HG03342 (cell line): Measurements from ENCODE around the gene MTARC2.

Source experiments
- ATAC-seq: cut with Tn5 transposase; IDR thresholded peaks from one replicate; pipeline ENCODE4 v1.9.1; 2021; ENCODE audit warnings: mild to moderate bottlenecking, moderate library complexity; ENCODE audit not compliant: unreplicated experiment

The MTARC2 gene

GRCh38 chr1:220797044-220797443, 48.9 kb downstream of the MTARC2 start:
- ATAC-seq: no peak

GRCh38 chr1:220797553-220797952, 49.4 kb downstream of the MTARC2 start:
- ATAC-seq: no peak

GRCh38 chr1:220798338-220798737, 50.2 kb downstream of the MTARC2 start:
- ATAC-seq: no peak

- no peak for ATAC-seq
These were observed 52.1 kb downstream of the MTARC2 start for GRCh38 chr1:220800262-220800661.

GRCh38 chr1:220803401-220804201, 55.5 kb downstream of the MTARC2 start:
- ATAC-seq: peak; percentile 68

GRCh38 chr1:220804202-220804586, 56.1 kb downstream of the MTARC2 start:
- ATAC-seq: no peak

GRCh38 chr1:220806408-220806807, 58.3 kb downstream of the MTARC2 start:
- no peak for ATAC-seq

- ATAC-seq: no peak
These were observed 59.6 kb downstream of the MTARC2 start for GRCh38 chr1:220807726-220808125.

- no peak for ATAC-seq
These were observed 60.4 kb downstream of the MTARC2 start for GRCh38 chr1:220808345-220809186.

- ATAC-seq: no peak
These were observed 61.0 kb downstream of the MTARC2 start for GRCh38 chr1:220809187-220809550.

- ATAC-seq: peak; percentile 11
These were observed 61.6 kb downstream of the MTARC2 start for GRCh38 chr1:220809704-220810103.

GRCh38 chr1:220810179-220810653, 62.1 kb downstream of the MTARC2 start:
- peak; percentile 96 for ATAC-seq

- ATAC-seq: no peak
These were observed 62.8 kb downstream of the MTARC2 start for GRCh38 chr1:220810963-220811362.

- no peak for ATAC-seq
These were observed 63.6 kb downstream of the MTARC2 start for GRCh38 chr1:220811695-220812094.

- ATAC-seq: no peak
These were observed 64.2 kb downstream of the MTARC2 start for GRCh38 chr1:220812308-220812707.

GRCh38 chr1:220813013-220813412, 64.9 kb downstream of the MTARC2 start:
- ATAC-seq: no peak

GRCh38 chr1:220815409-220815808, 67.3 kb downstream of the MTARC2 start:
- no peak for ATAC-seq

GRCh38 chr1:220817907-220818306, 69.8 kb downstream of the MTARC2 start:
- no peak for ATAC-seq

- no peak for ATAC-seq
These were observed 70.5 kb downstream of the MTARC2 start for GRCh38 chr1:220818421-220819173.

GRCh38 chr1:220819467-220820026, 71.4 kb downstream of the MTARC2 start:
- no peak for ATAC-seq
